Prostate gland (tissue), 2 donors: ENCODE measurements around the gene XPNPEP3.

Source experiments
- CTCF ChIP-seq, 4 experiments: fragments of 200-600 bp in 2 of 4; fragments of 450-650 bp in 2 of 4; sonication (generic) in 2 of 4; IDR thresholded peaks; 1 replicate in 3 of 4; 2 replicates in 1 of 4; pipeline ENCODE4 v1.5.1; 2016 to 2019; ENCODE audit warnings: antibody characterized with exemption in 4 of 4, mild to moderate bottlenecking in 2 of 4, moderate library complexity in 2 of 4
- POLR2AphosphoS5 ChIP-seq: sonication (generic); formaldehyde crosslinking; IDR thresholded peaks from one replicate; pipeline ENCODE4 v1.6.1; 2017; ENCODE audit warnings: antibody characterized with exemption

GRCh38 chr22:40875111-40875510 is 18.2 kb downstream of the XPNPEP3 start:
- TF ChIP-seq CTCF (IDR thresholded peaks at IDR 0.05) (no peak), POLR2AphosphoS5 (no peak)
